ENCODE measurements around the gene GPC3.

DNA sequence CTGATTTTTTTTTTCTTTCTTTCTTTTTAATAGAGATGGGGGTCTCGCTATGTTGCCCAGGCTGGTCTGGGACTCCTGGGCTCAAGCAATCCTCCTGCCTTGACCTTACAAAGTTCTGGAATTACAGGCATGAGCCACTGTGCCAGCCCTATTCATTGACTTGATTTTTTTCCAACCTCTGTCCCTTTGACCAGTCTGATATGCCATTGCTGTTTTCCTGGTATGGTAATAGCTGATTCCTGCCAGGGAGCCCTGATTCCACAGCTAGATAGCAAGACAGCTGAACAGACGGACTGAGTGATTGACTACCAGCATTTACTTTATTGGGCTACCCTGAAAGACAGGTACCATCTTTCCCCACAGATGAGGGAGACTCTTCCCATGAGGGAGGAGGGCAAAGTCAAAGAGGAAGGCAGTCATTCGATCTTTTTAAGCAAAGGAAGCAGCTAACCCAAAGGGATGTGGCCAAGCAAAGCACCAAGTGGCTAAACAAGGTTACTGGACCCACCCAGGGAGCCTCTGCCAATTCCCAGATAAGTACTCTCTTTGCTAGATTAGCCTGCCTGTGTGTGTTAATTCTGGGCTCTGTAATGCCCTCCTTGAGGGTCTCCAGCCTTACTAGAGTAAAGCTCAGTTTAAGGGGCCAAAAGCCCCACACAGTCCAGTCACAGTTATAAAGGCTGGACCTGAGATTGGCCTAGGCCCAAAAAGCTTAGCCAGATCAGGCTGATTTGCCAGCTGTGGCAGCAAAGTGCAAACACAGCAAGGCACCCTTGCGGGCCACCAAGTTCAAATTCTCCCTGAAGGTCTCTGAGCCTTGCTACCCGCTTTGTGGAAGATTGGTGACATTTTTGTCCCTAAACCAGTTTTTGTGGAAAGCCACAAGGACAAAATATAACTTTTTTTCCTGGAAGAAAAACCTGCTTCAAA, 377.7 kb downstream of the GPC3 start:
- no peak for TF ChIP-seq RAD21 (IDR thresholded peaks at IDR 0.05; ENCODE audit: low read length)
- TF ChIP-seq SMC3 (IDR thresholded peaks at IDR 0.05; ENCODE audit: low read depth, low read length) = no peak
- TF ChIP-seq, protein P1, sequence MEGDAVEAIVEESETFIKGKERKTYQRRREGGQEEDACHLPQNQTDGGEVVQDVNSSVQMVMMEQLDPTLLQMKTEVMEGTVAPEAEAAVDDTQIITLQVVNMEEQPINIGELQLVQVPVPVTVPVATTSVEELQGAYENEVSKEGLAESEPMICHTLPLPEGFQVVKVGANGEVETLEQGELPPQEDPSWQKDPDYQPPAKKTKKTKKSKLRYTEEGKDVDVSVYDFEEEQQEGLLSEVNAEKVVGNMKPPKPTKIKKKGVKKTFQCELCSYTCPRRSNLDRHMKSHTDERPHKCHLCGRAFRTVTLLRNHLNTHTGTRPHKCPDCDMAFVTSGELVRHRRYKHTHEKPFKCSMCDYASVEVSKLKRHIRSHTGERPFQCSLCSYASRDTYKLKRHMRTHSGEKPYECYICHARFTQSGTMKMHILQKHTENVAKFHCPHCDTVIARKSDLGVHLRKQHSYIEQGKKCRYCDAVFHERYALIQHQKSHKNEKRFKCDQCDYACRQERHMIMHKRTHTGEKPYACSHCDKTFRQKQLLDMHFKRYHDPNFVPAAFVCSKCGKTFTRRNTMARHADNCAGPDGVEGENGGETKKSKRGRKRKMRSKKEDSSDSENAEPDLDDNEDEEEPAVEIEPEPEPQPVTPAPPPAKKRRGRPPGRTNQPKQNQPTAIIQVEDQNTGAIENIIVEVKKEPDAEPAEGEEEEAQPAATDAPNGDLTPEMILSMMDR (IDR thresholded peaks at IDR 0.05) = no peak
- TF ChIP-seq POLR2AphosphoS5 (IDR thresholded peaks at IDR 0.05; ENCODE audit: low read depth, low read length) = no peak
- TF ChIP-seq EP300 (IDR thresholded peaks at IDR 0.05; ENCODE audit: borderline replicate concordance in 1 of 2, low read depth in 1 of 2, low read length in 1 of 2) = no peak

All from SK-N-SH (cell line).